ENCODE results near the gene OR2T34. TPM values are rescaled to one million over a fixed set of nuclear protein-coding genes. Genes with fewer than 3 reads are reported as not detected.
A peak's percentile ranks its signal among the peaks of the same experiment; 100 is the strongest.
"Not testable (repeated sequence)": the region's sequence is repeated elsewhere in the genome, so short reads cannot be mapped to it uniquely, and the experiment has no call there.

OR2T34 gene, protein sequence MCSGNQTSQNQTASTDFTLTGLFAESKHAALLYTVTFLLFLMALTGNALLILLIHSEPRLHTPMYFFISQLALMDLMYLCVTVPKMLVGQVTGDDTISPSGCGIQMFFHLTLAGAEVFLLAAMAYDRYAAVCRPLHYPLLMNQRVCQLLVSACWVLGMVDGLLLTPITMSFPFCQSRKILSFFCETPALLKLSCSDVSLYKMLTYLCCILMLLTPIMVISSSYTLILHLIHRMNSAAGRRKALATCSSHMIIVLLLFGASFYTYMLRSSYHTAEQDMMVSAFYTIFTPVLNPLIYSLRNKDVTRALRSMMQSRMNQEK
- total RNA-seq = not detected
- polyA plus RNA-seq (ENCODE audit: insufficient read length in 2 of 2) = not detected
- long read RNA-seq, donor 1 = 0 reads
- long read RNA-seq, donor 2 = 0 reads
- long read RNA-seq, donor 3 = 0 reads
- long read RNA-seq, donor 4 = 0 reads

DNA sequence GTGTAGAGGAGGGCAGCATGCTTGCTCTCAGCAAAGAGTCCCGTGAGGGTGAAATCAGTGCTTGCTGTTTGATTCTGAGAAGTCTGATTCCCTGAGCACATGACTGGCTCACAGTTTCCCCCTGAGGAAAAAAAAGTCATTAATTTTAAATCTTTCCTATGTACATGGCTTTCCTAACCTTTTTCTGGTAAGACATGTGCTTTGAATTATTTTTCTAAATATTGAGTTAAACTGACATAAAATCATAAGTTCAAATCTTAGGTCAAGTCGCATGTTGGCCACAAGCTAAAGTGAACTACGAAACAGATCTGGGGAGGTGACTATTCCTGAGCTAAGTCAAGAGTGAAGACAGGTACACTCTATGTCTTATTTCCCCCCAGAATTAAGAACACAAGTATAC is at the start of gene OR2T34:
TSS of gene OR2T34 (minus strand) at position 101 of the 400 bp plus-strand sequence. CDS start at position 101, 0 bp downstream.
- H3K36me3 ChIP-seq (ENCODE audit: control insufficient read depth, insufficient read depth, low read length); H3K27ac ChIP-seq (ENCODE audit: low read depth, low read length); H3K27me3 ChIP-seq (ENCODE audit: control insufficient read depth, insufficient read depth, low read length); H3K9me3 ChIP-seq (ENCODE audit: control insufficient read depth, insufficient read depth, low read length); H3K4me3 ChIP-seq (ENCODE audit: low read depth, low read length); H3K4me1 ChIP-seq (ENCODE audit: control insufficient read depth, insufficient read depth, low read length); DNase-seq (ENCODE audit: low read depth in 4 of 6, low spot score in 6 of 6): not testable (repeated sequence)
- WGBS (ENCODE audit: insufficient coverage) = no CpG with 5 or more reads among the region's 3 CpGs

DNA sequence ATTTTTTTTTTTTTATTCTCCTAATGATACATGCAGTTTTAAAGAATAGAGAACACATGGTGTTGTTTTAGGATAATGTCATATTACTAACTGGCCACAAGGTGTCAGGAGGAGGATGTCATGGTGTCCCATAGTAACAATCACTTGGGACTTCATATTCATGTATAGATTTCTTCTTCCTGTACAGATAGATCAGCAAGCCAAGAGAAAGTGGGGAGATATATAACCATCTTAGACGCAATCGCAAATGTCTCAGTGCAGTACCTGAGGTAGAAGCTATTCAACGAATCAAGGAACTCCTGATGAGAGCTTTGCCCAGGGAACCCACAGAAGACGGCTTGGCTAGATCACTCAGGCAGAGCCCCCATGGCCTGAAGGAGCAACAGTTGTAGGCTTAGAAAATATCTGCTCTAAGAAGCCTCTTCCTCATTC is 48.0 kb upstream of the OR2T34 start:
- no peaks in the 10 kb centered on the region for H3K36me3 ChIP-seq (ENCODE audit: control insufficient read depth, insufficient read depth, low read length)
- H3K4me3 ChIP-seq (ENCODE audit: low read depth, low read length) = no peak overlapping the region
- no peaks in the 10 kb centered on the region for H3K4me1 ChIP-seq (ENCODE audit: control insufficient read depth, insufficient read depth, low read length)
- H3K27me3 ChIP-seq (ENCODE audit: control insufficient read depth, insufficient read depth, low read length) = no peaks in the 10 kb centered on the region
- 62% methylated on average over 4 of the region's 4 CpGs for WGBS (ENCODE audit: insufficient coverage)
- no peaks in the 10 kb centered on the region for H3K9me3 ChIP-seq (ENCODE audit: control insufficient read depth, insufficient read depth, low read length)
- no peak overlapping the region for H3K27ac ChIP-seq (ENCODE audit: low read depth, low read length)
- DNase-seq (ENCODE audit: low read depth in 4 of 6, low spot score in 6 of 6) = peak in 2 of 6 donors; percentile 0 to 43

DNA sequence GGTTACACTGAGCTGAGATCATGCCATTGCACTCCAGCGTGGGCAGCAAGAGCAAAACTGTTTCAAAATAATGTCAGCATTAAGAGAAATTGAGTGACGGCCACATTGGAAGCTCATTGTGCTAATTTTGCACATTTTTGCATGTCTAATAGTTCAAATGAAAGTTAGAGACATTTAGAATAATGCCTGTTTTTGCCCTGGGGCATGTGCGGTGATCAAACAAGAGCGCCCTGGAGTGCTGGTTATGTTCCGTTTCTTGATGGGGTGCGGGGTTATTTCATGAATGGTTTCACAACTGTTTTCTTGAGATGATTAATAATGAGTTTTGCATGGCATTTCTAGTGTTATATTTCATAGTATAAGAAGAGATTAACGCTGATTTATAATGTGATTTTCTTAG is 47.2 kb upstream of the OR2T34 start:
- H3K4me3 ChIP-seq (ENCODE audit: low read depth, low read length) = no peak overlapping the region
- no peaks in the 10 kb centered on the region for H3K36me3 ChIP-seq (ENCODE audit: control insufficient read depth, insufficient read depth, low read length)
- peak in 1 of 6 donors; percentile 26 for DNase-seq (ENCODE audit: low read depth in 4 of 6, low spot score in 6 of 6)
- no peaks in the 10 kb centered on the region for H3K27me3 ChIP-seq (ENCODE audit: control insufficient read depth, insufficient read depth, low read length)
- no peaks in the 10 kb centered on the region for H3K9me3 ChIP-seq (ENCODE audit: control insufficient read depth, insufficient read depth, low read length)
- H3K4me1 ChIP-seq (ENCODE audit: control insufficient read depth, insufficient read depth, low read length) = no peaks in the 10 kb centered on the region
- WGBS (ENCODE audit: insufficient coverage) = 83% methylated on average over 3 of the region's 7 CpGs
- no peak overlapping the region for H3K27ac ChIP-seq (ENCODE audit: low read depth, low read length)

DNA sequence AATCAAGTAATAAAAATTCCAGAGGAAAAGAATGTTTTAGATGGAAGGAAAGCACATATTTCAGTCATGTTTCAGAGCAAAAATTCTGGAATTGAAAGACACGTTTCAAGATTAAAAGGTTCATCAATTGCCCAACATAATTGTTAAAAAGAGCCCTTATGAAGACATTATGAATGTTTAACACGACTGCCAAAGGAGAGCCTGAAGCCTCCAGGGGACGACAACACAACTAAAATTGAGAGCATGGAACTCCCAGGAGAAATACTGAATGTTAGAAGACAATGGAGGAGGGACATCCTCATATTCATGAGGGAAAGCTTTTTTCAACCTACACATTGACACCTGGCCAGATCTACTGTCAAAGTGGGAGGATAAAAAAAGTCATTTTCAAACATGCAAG is 44.3 kb upstream of the OR2T34 start:
- no peaks in the 10 kb centered on the region for H3K36me3 ChIP-seq (ENCODE audit: control insufficient read depth, insufficient read depth, low read length)
- peak in 2 of 6 donors; percentile 0 to 4 for DNase-seq (ENCODE audit: low read depth in 4 of 6, low spot score in 6 of 6)

DNA sequence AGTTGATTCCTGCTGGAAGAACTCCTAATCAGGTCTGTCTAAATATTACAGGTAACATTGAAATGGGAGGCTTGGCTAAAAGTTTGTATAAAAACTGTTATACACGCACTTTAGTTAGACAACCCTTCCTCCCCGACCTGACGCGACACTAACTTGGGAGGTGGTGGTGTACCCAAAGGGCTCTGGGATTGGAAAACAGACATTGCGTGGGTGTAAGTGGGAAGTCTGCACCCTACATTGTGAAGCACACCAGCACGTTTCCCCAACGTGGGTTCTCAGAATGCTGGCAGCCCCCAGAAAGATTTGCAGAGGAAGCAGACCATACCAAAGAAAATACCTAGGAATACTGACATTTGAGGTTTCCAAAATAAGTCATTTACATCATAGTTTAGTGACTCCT is 43.6 kb upstream of the OR2T34 start:
- no peaks in the 10 kb centered on the region for H3K36me3 ChIP-seq (ENCODE audit: control insufficient read depth, insufficient read depth, low read length)
- no peaks in the 10 kb centered on the region for H3K4me1 ChIP-seq (ENCODE audit: control insufficient read depth, insufficient read depth, low read length)
- H3K4me3 ChIP-seq (ENCODE audit: low read depth, low read length) = no peak overlapping the region
- no peaks in the 10 kb centered on the region for H3K9me3 ChIP-seq (ENCODE audit: control insufficient read depth, insufficient read depth, low read length)
- H3K27ac ChIP-seq (ENCODE audit: low read depth, low read length) = no peak overlapping the region
- no peaks in the 10 kb centered on the region for H3K27me3 ChIP-seq (ENCODE audit: control insufficient read depth, insufficient read depth, low read length)
- DNase-seq (ENCODE audit: low read depth in 4 of 6, low spot score in 6 of 6) = no peak
- 95% methylated on average over 4 of the region's 7 CpGs for WGBS (ENCODE audit: insufficient coverage)

More for the DNA sequence above, 44.3 kb upstream of the OR2T34 start:
- H3K9me3 ChIP-seq (ENCODE audit: control insufficient read depth, insufficient read depth, low read length) = no peaks in the 10 kb centered on the region
- no peaks in the 10 kb centered on the region for H3K27me3 ChIP-seq (ENCODE audit: control insufficient read depth, insufficient read depth, low read length)
- H3K27ac ChIP-seq (ENCODE audit: low read depth, low read length) = no peak overlapping the region
- no peaks in the 10 kb centered on the region for H3K4me1 ChIP-seq (ENCODE audit: control insufficient read depth, insufficient read depth, low read length)
- no peak overlapping the region for H3K4me3 ChIP-seq (ENCODE audit: low read depth, low read length)
- 17% methylated on average over 1 of the region's 3 CpGs for WGBS (ENCODE audit: insufficient coverage)

DNA sequence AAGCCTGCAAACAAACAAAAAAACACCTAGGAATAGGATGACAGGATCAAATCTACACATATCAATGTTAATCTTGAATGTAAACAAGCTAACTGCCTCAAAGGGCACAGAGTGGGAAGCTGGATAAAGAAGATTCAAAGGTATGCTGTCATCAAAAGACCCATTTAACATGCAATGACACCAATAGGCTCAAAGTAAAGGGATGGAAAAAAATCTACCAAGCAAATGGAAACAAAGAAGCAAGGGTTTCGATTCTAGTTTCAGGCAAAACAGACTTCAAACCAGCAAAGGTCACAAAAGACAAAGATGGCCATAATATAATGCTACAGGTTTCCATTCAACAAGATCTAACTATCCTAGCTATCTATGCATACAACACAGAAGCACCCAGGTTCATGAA is 39.2 kb upstream of the OR2T34 start:
- H3K36me3 ChIP-seq (ENCODE audit: control insufficient read depth, insufficient read depth, low read length) = no peaks in the 10 kb centered on the region
- no peaks in the 10 kb centered on the region for H3K9me3 ChIP-seq (ENCODE audit: control insufficient read depth, insufficient read depth, low read length)
- no peaks in the 10 kb centered on the region for H3K27me3 ChIP-seq (ENCODE audit: control insufficient read depth, insufficient read depth, low read length)
- no peak overlapping the region for H3K4me3 ChIP-seq (ENCODE audit: low read depth, low read length)
- WGBS (ENCODE audit: insufficient coverage) = no CpG with 5 or more reads among the region's 1 CpG
- no peaks in the 10 kb centered on the region for H3K4me1 ChIP-seq (ENCODE audit: control insufficient read depth, insufficient read depth, low read length)
- DNase-seq (ENCODE audit: low read depth in 4 of 6, low spot score in 6 of 6) = no peak
- no peak overlapping the region for H3K27ac ChIP-seq (ENCODE audit: low read depth, low read length)

DNA sequence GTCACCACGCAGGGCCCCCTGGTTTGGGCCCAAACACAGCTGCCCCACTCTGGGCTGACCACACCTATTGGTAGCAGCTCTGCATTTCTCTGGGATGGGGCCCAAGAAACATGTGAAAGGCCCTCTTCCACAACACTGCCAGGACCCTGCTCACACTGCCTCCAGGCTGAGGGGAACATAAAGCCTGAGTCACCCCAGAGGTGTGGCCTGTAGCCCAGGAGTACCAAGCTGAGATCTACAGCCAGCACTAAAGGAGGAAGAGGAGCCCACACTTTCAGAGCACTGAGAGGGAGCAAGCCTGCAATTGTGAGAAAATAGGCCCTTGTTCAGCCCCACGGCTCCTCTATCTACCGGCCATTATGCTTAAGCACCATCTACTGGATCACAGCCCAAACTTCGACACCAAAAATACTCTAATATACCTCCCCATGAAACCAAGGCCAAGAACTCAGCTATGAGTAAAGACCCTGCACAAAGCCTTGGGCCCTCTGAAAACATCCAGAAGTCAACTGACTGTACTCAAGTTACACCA is 37.4 kb upstream of the OR2T34 start:
- WGBS (ENCODE audit: insufficient coverage) = 81% methylated on average over 4 of the region's 4 CpGs
- H3K9me3 ChIP-seq (ENCODE audit: control insufficient read depth, insufficient read depth, low read length) = no peaks in the 10 kb centered on the region
- no peak for DNase-seq (ENCODE audit: low read depth in 4 of 6, low spot score in 6 of 6)
- H3K4me3 ChIP-seq (ENCODE audit: low read depth, low read length) = no peak overlapping the region
- H3K27ac ChIP-seq (ENCODE audit: low read depth, low read length) = no peak overlapping the region
- no peaks in the 10 kb centered on the region for H3K27me3 ChIP-seq (ENCODE audit: control insufficient read depth, insufficient read depth, low read length)
- H3K4me1 ChIP-seq (ENCODE audit: control insufficient read depth, insufficient read depth, low read length) = no peaks in the 10 kb centered on the region
- no peaks in the 10 kb centered on the region for H3K36me3 ChIP-seq (ENCODE audit: control insufficient read depth, insufficient read depth, low read length)

DNA sequence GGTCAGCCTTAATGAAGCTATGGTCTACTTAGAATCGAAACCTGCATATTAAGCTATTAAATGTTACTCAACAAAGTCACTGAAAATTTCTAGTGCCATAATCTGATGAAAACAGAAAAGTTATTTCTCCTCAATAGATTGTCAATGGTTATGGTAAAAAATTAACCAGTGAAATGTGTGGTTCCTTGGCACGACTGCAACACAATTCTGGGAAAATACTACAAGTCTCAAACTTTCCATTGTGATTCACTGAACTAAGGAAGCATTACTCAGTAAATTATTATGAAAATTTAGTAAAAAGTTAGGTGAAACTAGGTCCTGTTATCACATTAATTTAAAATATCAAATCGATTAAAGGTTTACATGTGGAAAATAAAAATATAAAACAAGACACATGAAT is 35.7 kb upstream of the OR2T34 start:
- no peak for DNase-seq (ENCODE audit: low read depth in 4 of 6, low spot score in 6 of 6)
- H3K36me3 ChIP-seq (ENCODE audit: control insufficient read depth, insufficient read depth, low read length) = no peaks in the 10 kb centered on the region
- no peaks in the 10 kb centered on the region for H3K9me3 ChIP-seq (ENCODE audit: control insufficient read depth, insufficient read depth, low read length)
- no peak overlapping the region for H3K27ac ChIP-seq (ENCODE audit: low read depth, low read length)
- H3K4me3 ChIP-seq (ENCODE audit: low read depth, low read length) = no peak overlapping the region
- no CpG with 5 or more reads among the region's 3 CpGs for WGBS (ENCODE audit: insufficient coverage)
- no peaks in the 10 kb centered on the region for H3K4me1 ChIP-seq (ENCODE audit: control insufficient read depth, insufficient read depth, low read length)
- no peaks in the 10 kb centered on the region for H3K27me3 ChIP-seq (ENCODE audit: control insufficient read depth, insufficient read depth, low read length)

DNA sequence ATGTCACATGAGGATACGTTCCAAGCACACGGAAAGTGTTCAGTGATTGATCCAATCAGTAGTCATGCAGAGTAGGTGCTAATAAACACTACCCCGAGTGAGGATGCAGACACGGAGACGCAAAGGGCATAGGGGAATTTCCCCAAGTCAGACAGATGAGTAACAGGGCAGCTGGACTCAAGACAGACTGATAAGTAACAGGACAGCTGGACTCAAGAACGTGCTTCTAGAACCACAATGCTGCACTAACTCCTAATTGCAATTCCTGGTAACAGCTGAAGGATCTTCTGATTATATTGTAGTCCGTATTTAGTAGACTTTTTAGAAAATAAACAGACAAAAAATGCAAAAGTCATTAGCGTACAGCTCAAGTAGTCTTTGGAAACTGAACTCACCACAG is 24.8 kb upstream of the OR2T34 start:
- Histone ChIP-seq H3K4me3 (ENCODE audit: low read depth, low read length) (no peak overlapping the region), H3K4me1 (ENCODE audit: control insufficient read depth, insufficient read depth, low read length) (no peaks in the 10 kb centered on the region), H3K27me3 (ENCODE audit: control insufficient read depth, insufficient read depth, low read length) (no peaks in the 10 kb centered on the region), H3K36me3 (ENCODE audit: control insufficient read depth, insufficient read depth, low read length) (no peaks in the 10 kb centered on the region), H3K9me3 (ENCODE audit: control insufficient read depth, insufficient read depth, low read length) (no peaks in the 10 kb centered on the region), H3K27ac (ENCODE audit: low read depth, low read length) (no peak overlapping the region)
- WGBS (ENCODE audit: insufficient coverage) = 93% methylated on average over 6 of the region's 8 CpGs
- no peak for DNase-seq (ENCODE audit: low read depth in 4 of 6, low spot score in 6 of 6)

DNA sequence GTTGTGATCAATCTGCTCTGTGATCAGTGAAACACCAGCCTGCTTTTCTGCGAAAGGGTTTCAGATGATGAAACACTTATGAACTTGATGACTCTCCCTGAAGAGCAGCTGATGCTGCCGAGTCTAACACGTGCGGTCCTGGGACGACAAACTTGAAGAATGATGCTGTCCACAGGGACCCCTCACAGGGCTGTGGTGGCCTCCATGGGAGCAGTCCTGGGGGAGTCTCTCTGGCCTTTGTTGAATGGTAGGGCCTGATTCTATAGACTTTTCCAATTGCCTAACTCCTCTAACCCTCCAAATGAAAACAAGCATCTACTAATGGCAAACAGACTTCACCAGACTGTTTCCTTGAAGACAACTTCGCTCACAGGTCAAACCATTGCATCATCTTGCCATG is 23.0 kb upstream of the OR2T34 start, which contains the start of gene OR2T10:
TSS of gene OR2T10 (minus strand) at position 112 of the 400 bp plus-strand sequence. CDS start 3,932 bp downstream, outside the sequence.
- Histone ChIP-seq H3K9me3 (ENCODE audit: control insufficient read depth, insufficient read depth, low read length) (no peaks in the 10 kb centered on the region), H3K4me1 (ENCODE audit: control insufficient read depth, insufficient read depth, low read length) (no peaks in the 10 kb centered on the region), H3K4me3 (ENCODE audit: low read depth, low read length) (no peak within 1 kb of the TSS), H3K36me3 (ENCODE audit: control insufficient read depth, insufficient read depth, low read length) (no peaks in the 10 kb centered on the region), H3K27ac (ENCODE audit: low read depth, low read length) (no peak within 1 kb of the TSS), H3K27me3 (ENCODE audit: control insufficient read depth, insufficient read depth, low read length) (no peaks in the 10 kb centered on the region)
- no peak for DNase-seq (ENCODE audit: low read depth in 4 of 6, low spot score in 6 of 6)
- WGBS (ENCODE audit: insufficient coverage) = 58% methylated on average over 5 of the region's 6 CpGs
